ENCODE measurements around the gene CEACAM21. TPM values are rescaled to one million over a fixed set of nuclear protein-coding genes. Genes with fewer than 3 reads are reported as not detected.

CEACAM21 gene
- total RNA-seq, 1 experiment from 2014 or later = not detected

GRCh38 chr19:41577833-41578232 is 1.9 kb downstream of the CEACAM21 start:
- H2AK5ac ChIP-seq (ENCODE audit: insufficient read length, low read length) = no peak overlapping the region
- H4K20me1 ChIP-seq (ENCODE audit: control insufficient read depth, insufficient read depth, insufficient read length) = no peaks in the 10 kb centered on the region
- H3K79me2 ChIP-seq (ENCODE audit: insufficient read depth, low read length) = no peaks in the 10 kb centered on the region
- no peak overlapping the region for H2BK12ac ChIP-seq (ENCODE audit: insufficient read length, low read depth, low read length)
- no peaks in the 10 kb centered on the region for H3K79me1 ChIP-seq (ENCODE audit: insufficient read depth, low read depth, low read length, poor library complexity, severe bottlenecking)
- Mint-ChIP-seq H3K36me3 (ENCODE audit: insufficient read depth in 1 of 3, low read depth in 3 of 3) (peaks cover under 1 to 38% (median 8%) of the 10 kb centered on the region in 3 experiments), H3K4me3 (no peak overlapping the region), H3K27ac (no peak overlapping the region), H3K9me3 (peaks cover 86 to 96% of the 10 kb centered on the region in 2 experiments), H3K4me1 (no peaks in the 10 kb centered on the region), H3K27me3 (ENCODE audit: low read depth) (0 out of 2 replicates have a peak, but pooled peaks cover 2% of the 10 kb centered on the region)
- H3K4me2 ChIP-seq (ENCODE audit: insufficient read depth, insufficient read length, low read length) = no peak overlapping the region
- H3K9ac ChIP-seq (ENCODE audit: extremely low read depth, insufficient read length, low read length) = no peak overlapping the region
- no peaks in the 10 kb centered on the region for H3K23me2 ChIP-seq (ENCODE audit: insufficient read length, low read depth, low read length, poor library complexity, severe bottlenecking)
- H3K9me3 ChIP-seq (ENCODE audit: control insufficient read depth, low read depth, low read length) = peaks cover 38% of the 10 kb centered on the region
- no peak overlapping the region for H3K56ac ChIP-seq (ENCODE audit: insufficient read length, low read depth, low read length)
- H2AFZ ChIP-seq (ENCODE audit: low read length) = no peak overlapping the region
- no peaks in the 10 kb centered on the region for H3K4me1 ChIP-seq (ENCODE audit: insufficient read depth, low read length)
- H2BK5ac ChIP-seq (ENCODE audit: insufficient read length, low read length) = no peak overlapping the region
- H4K8ac ChIP-seq (replicated peaks; ENCODE audit: insufficient read length, low read depth, low read length) = no peak overlapping the region
- H4K5ac ChIP-seq (ENCODE audit: insufficient read length, low read depth, low read length) = no peak overlapping the region
- H3K4ac ChIP-seq (ENCODE audit: low read depth, low read length) = no peak overlapping the region
- no peak overlapping the region for H3K14ac ChIP-seq (ENCODE audit: insufficient read depth, low read length)
- no peak for DNase-seq
- H3K23ac ChIP-seq (ENCODE audit: insufficient read length, low read depth, low read length) = no peak overlapping the region
- no peak overlapping the region for H3T11ph ChIP-seq (ENCODE audit: low read length)
- no peak overlapping the region for H2BK15ac ChIP-seq (ENCODE audit: low read depth, low read length)
- no peak for TF ChIP-seq CTCF (conservative IDR thresholded peaks at IDR 0.05)
- WGBS (ENCODE audit: extremely low coverage, insufficient read length, low lambda C conversion rate) = no CpG with 5 or more reads among the region's 2 CpGs
- H2BK20ac ChIP-seq (ENCODE audit: low read depth, low read length, poor library complexity, severe bottlenecking) = no peak overlapping the region
- H3K27ac ChIP-seq (ENCODE audit: insufficient read length, low read depth, low read length) = no peak overlapping the region
- no peaks in the 10 kb centered on the region for H3K27me3 ChIP-seq (ENCODE audit: insufficient read depth, low read length)
- no peak overlapping the region for H4K91ac ChIP-seq (ENCODE audit: insufficient read length, low read depth, low read length)
- no peak overlapping the region for H2BK120ac ChIP-seq (ENCODE audit: low read depth, low read length, poor library complexity, severe bottlenecking)
- no peak overlapping the region for H3K18ac ChIP-seq (ENCODE audit: insufficient read length, low read depth, low read length)
